Measurements from ENCODE around the gene C15orf40.
"Not testable (repeated sequence)": the region's sequence is repeated elsewhere in the genome, so short reads cannot be mapped to it uniquely, and the experiment has no call there.

Gene C15orf40

GRCh38 chr15:82952158-82953081, 59.0 kb downstream of the C15orf40 start, which contains the start of gene HOMER2:
TSS of gene HOMER2 (minus strand) at chr15:82952720. CDS start at chr15:82952535, 185 bp downstream.
- DNase-seq (ENCODE audit: low spot score), result no peak

GRCh38 chr15:82951472-82952157, 59.8 kb downstream of the C15orf40 start:
- DNase-seq (ENCODE audit: low spot score), result no peak

- DNase-seq (ENCODE audit: low spot score), result no peak
Observed at GRCh38 chr15:82950746-82951370, 60.6 kb downstream of the C15orf40 start.

- DNase-seq (ENCODE audit: low spot score), result no peak
Observed at GRCh38 chr15:82950295-82950694, 61.1 kb downstream of the C15orf40 start.

- no peak for DNase-seq (ENCODE audit: low spot score)
Observed at GRCh38 chr15:82946155-82946701, 65.2 kb downstream of the C15orf40 start.

GRCh38 chr15:82945326-82945725, 66.1 kb downstream of the C15orf40 start:
- no peak for DNase-seq (ENCODE audit: low spot score)

- peak; percentile 28 for DNase-seq (ENCODE audit: low spot score)
Observed at GRCh38 chr15:82944821-82945220, 66.6 kb downstream of the C15orf40 start.

- DNase-seq (ENCODE audit: low spot score), result no peak
Observed at GRCh38 chr15:82944056-82944455, 67.4 kb downstream of the C15orf40 start.

GRCh38 chr15:82943176-82943575, 68.3 kb downstream of the C15orf40 start:
- DNase-seq (ENCODE audit: low spot score), result no peak

- no peak for DNase-seq (ENCODE audit: low spot score)
Observed at GRCh38 chr15:82942691-82943090, 68.7 kb downstream of the C15orf40 start.

GRCh38 chr15:82939678-82940077, 71.8 kb downstream of the C15orf40 start:
- DNase-seq (ENCODE audit: low spot score), result not testable (repeated sequence)
